ENCODE data around the gene ANP32E. TPM values are rescaled to one million over a fixed set of nuclear protein-coding genes. Genes with fewer than 3 reads are reported as not detected.
A peak's percentile ranks its signal among the peaks of the same experiment; 100 is the strongest.

The ANP32E gene
- total RNA-seq, 1 donor from 2014 or later = 52.1 TPM

- Mint-ChIP-seq H3K36me3 (ENCODE audit: insufficient read depth) (no peaks in the 10 kb centered on the region), H3K4me3 (ENCODE audit: low read depth) (no peak overlapping the region), H3K27ac (no peak overlapping the region), H3K27me3 (peaks cover 8% of the 10 kb centered on the region), H3K9me3 (ENCODE audit: low read depth) (no peaks in the 10 kb centered on the region), H3K4me1 (ENCODE audit: low read depth) (peaks cover 29% of the 10 kb centered on the region)
- TF ChIP-seq CTCF (IDR thresholded peaks at IDR 0.05; ENCODE audit: unreplicated experiment) = peak; percentile 82
- peak; percentile 67 for DNase-seq (ENCODE audit: low spot score, unreplicated experiment)
These were observed 66.8 kb downstream of the ANP32E start for GRCh38 chr1:150168960-150169601.

Other genes with a start within 250 kb of the ANP32E start
- gene OTUD7B, start 225.4 kb downstream of the ANP32E start, total RNA-seq = 29.1 and 30.3 TPM in 2 replicates
- gene VPS45, start 168.3 kb downstream of the ANP32E start, total RNA-seq = 53.0 and 58.1 TPM in 2 replicates
- 85.2 and 87.6 TPM in 2 replicates for gene PLEKHO1, start 86.2 kb downstream of the ANP32E start, total RNA-seq
- gene CA14, start 21.7 kb upstream of the ANP32E start, total RNA-seq = 13.1 and 16.6 TPM in 2 replicates
- gene APH1A, start 32.9 kb upstream of the ANP32E start, total RNA-seq = 129 and 136 TPM in 2 replicates
- 2.0 and 2.9 TPM in 2 replicates for gene C1orf54, start 36.7 kb upstream of the ANP32E start, total RNA-seq
- 1.9 and 2.7 TPM in 2 replicates for gene CIART, start 46.4 kb upstream of the ANP32E start, total RNA-seq
- gene MRPS21, start 57.7 kb upstream of the ANP32E start, total RNA-seq = 68.4 and 69.4 TPM in 2 replicates
- gene PRPF3, start 85.4 kb upstream of the ANP32E start, total RNA-seq = 106 and 107 TPM in 2 replicates
- 38.5 and 42.6 TPM in 2 replicates for gene RPRD2, start 128.0 kb upstream of the ANP32E start, total RNA-seq

Measured in progenitor cell of endocrine pancreas (in vitro differentiated cells).